Activated T-helper 1 cell treated with anti-CD3 and anti-CD28 coated beads, Interleukin-2, amount 50 U/mL, for 16 hours (primary cell): ENCODE results near the gene OR52W1.

Experiments
- DNase-seq, 2 donors: peaks; one replicate each; pipeline ENCODE4 v3.0.0-alpha.2; 2020; ENCODE audit warnings: low read depth in 1 of 2, low spot score in 1 of 2

Gene OR52W1

GRCh38 chr11:6199174-6199810 lies at the start of gene OR52W1:
TSS of gene OR52W1 (plus strand) at chr11:6199224. CDS start at chr11:6199224, 0 bp downstream.
- no peak for DNase-seq

DNA sequence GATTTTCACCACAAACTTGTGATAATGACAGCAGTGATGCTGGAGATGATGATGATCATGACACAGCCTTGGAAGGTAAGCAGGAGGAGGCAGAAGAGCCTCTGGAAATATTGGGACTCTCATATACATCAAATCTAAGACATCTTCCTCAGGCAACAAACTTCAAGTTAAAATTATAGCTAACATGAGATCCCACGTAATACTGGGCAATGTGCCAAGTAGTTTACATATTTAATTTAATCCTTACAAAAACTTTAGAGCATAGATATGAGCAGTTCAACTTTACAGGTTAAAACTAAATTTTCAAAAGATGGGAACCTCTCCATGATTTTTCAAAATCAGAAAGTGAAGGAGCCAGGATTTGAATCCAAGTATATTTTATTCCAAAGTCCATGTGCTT lies 47.9 kb upstream of the OR52W1 start:
- no peak for DNase-seq

GRCh38 chr11:6152126-6152525 lies 46.9 kb upstream of the OR52W1 start:
- no peak for DNase-seq

- DNase-seq, result no peak
Measured at GRCh38 chr11:6156628-6157359, 42.2 kb upstream of the OR52W1 start.

GRCh38 chr11:6170226-6170625 lies 28.8 kb upstream of the OR52W1 start, which contains the start of gene OR52B2:
TSS of gene OR52B2 (minus strand) at chr11:6170326. CDS start at chr11:6170326, 0 bp downstream.
- no peak for DNase-seq

DNA sequence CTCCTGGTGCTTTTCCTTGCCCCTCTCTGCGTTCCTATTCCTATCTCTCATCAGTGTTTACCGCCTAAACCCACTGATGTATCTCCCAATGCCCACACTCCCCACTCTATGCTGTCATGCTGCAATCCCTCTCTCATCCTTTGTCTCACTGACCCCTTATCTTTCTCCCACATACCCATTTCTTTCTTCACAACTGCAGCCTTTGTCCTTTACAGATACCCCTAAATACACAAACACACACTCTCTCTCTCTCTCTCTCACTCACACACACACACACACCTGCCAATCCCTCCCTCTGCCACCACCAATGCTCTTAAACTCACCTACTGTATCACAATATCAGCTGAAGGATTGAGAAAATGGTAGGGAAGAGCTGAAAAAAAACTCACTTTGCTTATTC lies 23.6 kb upstream of the OR52W1 start:
- DNase-seq, result no peak

DNA sequence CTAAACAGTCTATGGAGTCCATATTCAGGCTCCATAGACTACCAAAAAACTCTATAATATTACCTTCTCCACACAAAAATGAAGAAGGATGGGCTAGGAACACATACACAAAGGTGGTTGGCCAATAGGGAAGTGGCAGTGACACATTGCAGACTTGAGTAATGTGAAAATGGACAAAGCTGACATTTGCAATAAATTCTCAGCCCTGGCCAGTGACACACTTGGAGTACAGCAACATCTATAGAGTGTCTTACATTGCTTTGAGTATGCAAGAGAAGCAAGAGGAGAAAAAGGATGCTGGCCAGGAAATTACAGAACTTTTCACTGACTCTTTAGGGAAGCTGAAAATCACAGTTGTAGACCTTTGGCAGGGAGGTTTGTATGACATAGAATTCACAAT lies 7.3 kb upstream of the OR52W1 start:
- no peak for DNase-seq

GRCh38 chr11:6194065-6194581 lies 4.9 kb upstream of the OR52W1 start:
- DNase-seq, result no peak

DNA sequence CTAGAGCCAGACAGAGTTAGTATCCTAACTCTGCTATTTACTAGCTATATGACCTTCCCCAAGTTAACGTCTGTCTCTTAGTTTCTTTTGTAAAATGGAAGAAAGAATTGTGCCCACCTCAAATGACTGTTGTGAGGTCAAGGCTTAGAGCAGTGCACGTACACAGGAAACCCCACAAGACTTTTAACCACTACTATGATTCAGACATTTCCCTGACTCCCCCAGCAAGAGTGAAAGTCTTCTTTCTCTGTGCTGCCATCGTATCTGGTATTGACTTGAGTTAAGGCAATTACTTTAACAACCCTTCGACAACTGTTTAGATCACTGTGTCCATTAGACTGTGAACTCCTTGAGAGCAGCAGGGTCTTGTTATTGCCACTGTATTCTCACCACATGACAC lies 2.6 kb upstream of the OR52W1 start:
- no peak for DNase-seq

DNA sequence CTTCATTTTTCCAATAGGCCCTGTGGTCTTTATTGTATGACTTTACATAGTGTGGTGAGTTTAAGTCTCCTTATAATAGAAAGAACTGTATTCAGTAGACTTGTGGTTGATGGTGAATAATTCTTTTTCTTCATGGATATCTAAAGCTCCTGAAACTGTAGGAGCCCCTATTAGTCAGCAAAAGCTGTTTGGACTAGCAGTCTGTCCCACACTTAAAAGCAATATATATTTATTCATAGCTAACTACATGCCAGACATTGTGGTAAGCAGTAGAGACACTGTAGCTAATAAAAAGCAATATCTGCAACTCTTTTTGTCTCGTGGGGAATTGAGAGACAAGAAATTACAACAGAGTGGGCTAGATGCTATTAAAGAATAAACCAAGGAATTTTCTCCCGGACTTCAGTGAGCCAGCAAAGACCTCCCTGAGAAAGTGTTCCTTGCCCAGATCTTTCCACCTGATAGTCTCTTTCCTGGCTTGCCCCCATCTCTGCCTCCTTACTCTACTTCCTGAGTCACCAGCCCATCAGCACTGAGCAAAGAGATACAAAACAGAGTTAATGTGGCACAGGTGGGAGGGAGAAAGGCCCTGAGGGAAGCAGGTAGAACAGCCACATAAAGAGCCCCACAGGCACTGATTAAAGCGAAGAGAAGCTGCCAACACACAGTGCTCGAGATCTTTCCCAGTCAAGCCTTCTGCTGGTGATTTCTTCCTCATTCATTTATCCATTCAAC lies 1.4 kb upstream of the OR52W1 start:
- DNase-seq, result no peak

DNA sequence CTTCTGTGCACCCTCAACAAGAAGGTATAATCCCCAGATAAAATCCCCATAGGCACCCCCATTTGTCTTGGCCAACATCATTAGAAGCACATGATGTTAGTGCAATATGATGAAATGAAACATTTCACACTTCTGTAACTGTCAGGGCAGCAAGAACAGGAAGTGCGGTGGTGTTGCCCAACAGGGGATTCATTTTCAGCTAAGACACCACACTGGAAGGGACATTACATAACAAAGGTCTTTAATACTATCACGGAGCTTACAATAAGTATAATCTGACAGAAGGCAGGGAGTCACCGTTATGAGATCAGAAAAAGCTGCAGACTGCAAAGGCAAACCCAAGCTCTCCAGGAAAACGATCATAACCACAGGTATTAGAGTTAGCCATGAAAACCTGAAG lies 2.0 kb downstream of the OR52W1 start:
- DNase-seq, result no peak

- no peak for DNase-seq
Measured at GRCh38 chr11:6201481-6201880, 2.5 kb downstream of the OR52W1 start.

GRCh38 chr11:6202041-6202440 lies 3.0 kb downstream of the OR52W1 start:
- DNase-seq, result no peak

DNA sequence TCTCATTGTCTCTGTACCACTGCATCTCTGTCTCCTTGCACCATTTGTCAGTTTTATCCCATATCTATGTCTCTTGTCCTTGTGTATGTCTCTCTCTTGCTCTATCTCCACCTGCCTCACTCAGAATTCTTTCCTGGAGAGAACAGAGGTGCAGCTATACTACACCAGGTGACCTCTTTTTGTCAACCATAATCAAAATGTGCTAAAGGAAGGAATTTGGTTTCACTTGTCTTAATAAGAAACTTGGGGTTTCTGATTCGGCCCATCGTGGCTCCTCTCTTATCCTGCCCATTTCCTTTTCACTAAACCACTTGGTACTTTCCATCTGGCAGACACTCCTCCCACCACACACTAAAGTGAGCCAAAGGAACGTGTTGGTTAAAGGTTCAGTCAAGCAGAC lies 4.3 kb downstream of the OR52W1 start:
- no peak for DNase-seq

DNA sequence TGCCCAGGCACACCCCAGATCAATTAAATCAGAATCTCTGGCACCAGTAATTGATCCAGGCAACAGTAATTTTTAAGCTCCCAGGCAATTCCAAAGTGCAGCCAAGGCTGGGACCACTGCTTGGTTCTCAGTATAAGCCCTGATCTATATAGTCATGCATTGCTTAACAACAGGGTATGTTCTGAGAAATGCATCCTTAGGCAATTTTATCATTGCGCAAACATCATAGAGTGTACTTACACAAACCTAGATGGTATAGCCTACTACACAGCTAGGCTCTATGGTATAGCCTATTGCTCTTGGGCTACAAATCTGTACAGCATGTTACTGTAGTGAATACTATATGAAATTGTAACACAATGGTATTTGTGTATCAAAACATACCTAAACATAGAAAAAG lies 5.7 kb downstream of the OR52W1 start:
- no peak for DNase-seq

- no peak for DNase-seq
Measured at GRCh38 chr11:6205366-6205765, 6.3 kb downstream of the OR52W1 start, which contains the start of gene C11orf42. TSS of gene C11orf42 (plus strand) at chr11:6205557. CDS start at chr11:6205616, 59 bp downstream.

- no peak for DNase-seq
Measured at GRCh38 chr11:6206456-6207180, 7.6 kb downstream of the OR52W1 start.

DNA sequence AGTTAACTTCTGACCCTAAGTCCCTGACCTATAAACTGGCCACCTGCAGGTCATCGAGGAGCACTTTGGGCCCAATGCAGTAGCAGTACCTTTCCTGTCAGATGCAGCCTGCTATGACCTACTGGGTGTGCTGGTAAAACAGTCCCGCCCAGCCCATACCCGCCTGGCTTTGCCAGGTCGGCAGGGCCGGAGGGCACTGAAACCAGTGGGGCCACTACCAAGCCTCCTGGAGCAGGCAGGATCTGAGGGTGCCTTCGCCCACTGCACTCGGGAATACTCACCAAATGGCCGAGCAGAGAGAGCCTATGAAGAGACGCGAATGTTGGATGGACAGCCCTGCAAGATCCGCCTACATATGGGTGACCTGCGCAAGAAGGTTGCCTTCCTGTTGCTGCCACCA lies 10.8 kb downstream of the OR52W1 start:
- DNase-seq, result no peak

GRCh38 chr11:6210274-6210955 lies 11.4 kb downstream of the OR52W1 start:
- DNase-seq, result no peak

DNA sequence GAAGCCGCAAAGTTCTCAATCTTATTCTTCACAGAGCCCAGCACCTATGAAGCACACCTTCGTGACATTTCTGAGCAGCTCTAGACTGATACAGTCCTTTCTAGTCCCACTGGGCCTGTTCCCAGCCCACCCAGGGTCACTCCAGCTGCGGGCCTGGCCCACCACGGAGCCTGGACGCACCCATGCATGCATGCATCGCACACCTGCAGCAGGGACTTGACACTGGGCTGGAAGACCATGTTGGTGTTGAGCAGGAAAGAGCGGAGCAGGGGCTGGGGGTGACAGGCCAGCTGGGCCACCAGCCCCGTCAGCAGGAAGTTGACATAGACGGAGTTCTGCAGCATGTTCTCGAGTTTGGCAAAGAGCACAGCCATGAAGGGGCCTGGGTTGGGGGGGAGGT lies 15.5 kb downstream of the OR52W1 start:
- no peak for DNase-seq

DNA sequence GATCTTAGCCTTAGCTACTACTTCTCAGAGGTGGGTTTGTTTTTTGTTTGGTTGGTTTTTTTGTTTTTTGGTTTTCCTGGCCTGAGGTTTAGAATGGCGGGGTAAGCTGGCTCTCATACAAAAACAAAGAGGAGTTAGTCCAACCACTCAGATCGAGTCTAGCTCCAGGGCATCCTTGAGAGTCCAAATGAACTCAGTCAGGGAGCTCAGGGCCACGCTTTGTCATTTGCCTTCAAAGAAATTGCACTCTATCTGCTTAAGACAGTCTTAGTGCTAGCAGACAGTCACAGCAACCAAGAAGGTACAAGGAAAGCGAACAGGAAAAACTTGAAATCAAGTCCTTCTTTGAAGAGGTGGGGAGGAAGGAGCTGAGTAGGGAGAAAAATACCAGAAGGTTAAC lies 17.5 kb downstream of the OR52W1 start:
- no peak for DNase-seq
